ENCODE data around the gene CUL5. TPM values are rescaled to one million over a fixed set of nuclear protein-coding genes. Genes with fewer than 3 reads are reported as not detected.

Gene CUL5
- total and polyA plus RNA-seq, 12 donors = 4.2 to 114 (median 40.7) TPM

DNA sequence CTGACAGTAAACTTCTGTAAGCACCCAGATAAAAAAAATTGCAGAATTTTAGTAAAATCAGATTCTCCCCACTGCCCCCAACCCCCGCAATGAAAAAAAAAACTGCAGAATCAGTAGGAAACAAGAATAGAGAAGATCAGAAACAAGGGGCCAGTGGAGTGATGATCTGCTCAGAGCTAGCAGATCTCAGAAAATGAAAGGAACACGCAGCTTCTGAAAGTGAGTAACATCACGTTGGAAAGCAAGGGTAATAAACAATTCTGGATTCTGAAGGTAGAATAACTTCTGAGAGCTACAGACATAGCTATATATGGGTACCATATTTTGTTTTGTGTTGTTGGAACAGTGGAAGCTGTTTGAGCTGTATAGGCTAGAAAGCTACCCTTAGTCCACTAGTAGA is 135.9 kb downstream of the CUL5 start:
- WGBS, 4 donors = 92 to 96% (median 95%) methylated on average over 3 of the region's 3 CpGs
- Histone ChIP-seq H3K9me3 (replicated peaks in 1 of 3) (no peaks in the 10 kb centered on the region), H3K27me3 (no peaks in the 10 kb centered on the region), H3K4me3 (no peak overlapping the region), H3K27ac (no peak overlapping the region), H3K4me1 (replicated peaks in 1 of 2) (peaks cover 10 to 11% of the 10 kb centered on the region in 2 donors), H3K36me3 (replicated peaks in 1 of 2) (peaks cover 0 to 84% of the 10 kb centered on the region in 2 donors)
- TF ChIP-seq, protein P1, sequence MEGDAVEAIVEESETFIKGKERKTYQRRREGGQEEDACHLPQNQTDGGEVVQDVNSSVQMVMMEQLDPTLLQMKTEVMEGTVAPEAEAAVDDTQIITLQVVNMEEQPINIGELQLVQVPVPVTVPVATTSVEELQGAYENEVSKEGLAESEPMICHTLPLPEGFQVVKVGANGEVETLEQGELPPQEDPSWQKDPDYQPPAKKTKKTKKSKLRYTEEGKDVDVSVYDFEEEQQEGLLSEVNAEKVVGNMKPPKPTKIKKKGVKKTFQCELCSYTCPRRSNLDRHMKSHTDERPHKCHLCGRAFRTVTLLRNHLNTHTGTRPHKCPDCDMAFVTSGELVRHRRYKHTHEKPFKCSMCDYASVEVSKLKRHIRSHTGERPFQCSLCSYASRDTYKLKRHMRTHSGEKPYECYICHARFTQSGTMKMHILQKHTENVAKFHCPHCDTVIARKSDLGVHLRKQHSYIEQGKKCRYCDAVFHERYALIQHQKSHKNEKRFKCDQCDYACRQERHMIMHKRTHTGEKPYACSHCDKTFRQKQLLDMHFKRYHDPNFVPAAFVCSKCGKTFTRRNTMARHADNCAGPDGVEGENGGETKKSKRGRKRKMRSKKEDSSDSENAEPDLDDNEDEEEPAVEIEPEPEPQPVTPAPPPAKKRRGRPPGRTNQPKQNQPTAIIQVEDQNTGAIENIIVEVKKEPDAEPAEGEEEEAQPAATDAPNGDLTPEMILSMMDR (IDR thresholded peaks at IDR 0.05) = no peak
- TF ChIP-seq POLR2A (IDR thresholded peaks at IDR 0.05) = no peak
- intact Hi-C loops (cut with DNase I) = no loop called here
- DNase-seq = no peak

DNA sequence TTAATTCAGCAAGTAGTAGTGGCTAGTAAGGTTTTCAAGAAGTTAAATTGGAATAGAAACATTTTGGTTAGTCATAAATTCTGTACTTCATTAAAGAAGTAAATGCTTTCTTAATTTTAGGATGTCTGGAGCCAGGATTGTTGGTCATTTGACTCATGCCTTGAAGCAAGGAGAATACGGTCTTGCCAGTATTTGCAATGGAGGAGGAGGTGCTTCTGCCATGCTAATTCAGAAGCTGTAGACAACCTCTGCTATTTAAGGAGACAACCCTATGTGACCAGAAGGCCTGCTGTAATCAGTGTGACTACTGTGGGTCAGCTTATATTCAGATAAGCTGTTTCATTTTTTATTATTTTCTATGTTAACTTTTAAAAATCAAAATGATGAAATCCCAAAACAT is 138.5 kb downstream of the CUL5 start:
- intact Hi-C loops (cut with DNase I) = no loop called here
- H3K4me3 ChIP-seq = no peak overlapping the region
- no peak overlapping the region for H3K27ac ChIP-seq
- no peak for DNase-seq
- no peak for TF ChIP-seq POLR2A (IDR thresholded peaks at IDR 0.05)
- TF ChIP-seq, protein P1 (IDR thresholded peaks at IDR 0.05) = no peak
- H3K27me3 ChIP-seq = no peaks in the 10 kb centered on the region
- H3K36me3 ChIP-seq (replicated peaks in 1 of 2) = peaks cover 0 to 75% of the 10 kb centered on the region in 2 donors
- no peaks in the 10 kb centered on the region for H3K9me3 ChIP-seq (replicated peaks in 1 of 3)
- 69 to 84% (median 75%) methylated on average over 1 of the region's 1 CpG for WGBS, 4 donors
- H3K4me1 ChIP-seq (replicated peaks in 1 of 2) = peaks cover 11% of the 10 kb centered on the region in 2 donors

DNA sequence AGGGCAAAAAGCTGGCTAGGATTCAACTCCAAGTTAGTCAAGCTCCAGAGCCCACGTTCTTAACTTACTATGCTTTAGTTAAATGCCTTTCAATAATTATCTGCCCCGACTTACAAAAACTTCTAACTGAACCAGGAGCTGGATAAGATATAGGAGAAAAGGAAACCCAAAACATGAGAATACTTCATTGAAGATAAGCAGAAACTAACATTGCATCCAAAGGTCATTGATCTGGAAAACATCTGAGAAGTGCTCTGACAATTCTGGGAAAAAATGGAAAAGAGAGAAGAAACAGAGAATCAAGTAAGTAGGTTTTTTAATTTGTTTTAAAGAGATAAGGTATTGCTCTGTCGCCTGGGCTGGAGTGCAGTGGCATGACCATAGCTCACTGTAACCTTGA is 139.9 kb downstream of the CUL5 start:
- WGBS, 4 donors = 29 to 48% (median 32%) methylated on average over 3 of the region's 3 CpGs
- no peak overlapping the region for H3K4me3 ChIP-seq
- DNase-seq = peak in 3 of 7 donors; percentile 31 to 55 (median 47)
- no peaks in the 10 kb centered on the region for H3K27me3 ChIP-seq
- H3K27ac ChIP-seq = peak overlapping the region in 2 of 5 donors; percentile 31 to 32
- peaks cover 0 to 61% of the 10 kb centered on the region in 2 donors for H3K36me3 ChIP-seq (replicated peaks in 1 of 2)
- peaks cover 11 to 16% of the 10 kb centered on the region in 2 donors for H3K4me1 ChIP-seq (replicated peaks in 1 of 2)
- intact Hi-C loops (cut with DNase I) = no loop called here
- H3K9me3 ChIP-seq (replicated peaks in 1 of 3) = no peaks in the 10 kb centered on the region
- no peak for TF ChIP-seq POLR2A (IDR thresholded peaks at IDR 0.05)
- TF ChIP-seq, protein P1 (IDR thresholded peaks at IDR 0.05) = no peak

DNA sequence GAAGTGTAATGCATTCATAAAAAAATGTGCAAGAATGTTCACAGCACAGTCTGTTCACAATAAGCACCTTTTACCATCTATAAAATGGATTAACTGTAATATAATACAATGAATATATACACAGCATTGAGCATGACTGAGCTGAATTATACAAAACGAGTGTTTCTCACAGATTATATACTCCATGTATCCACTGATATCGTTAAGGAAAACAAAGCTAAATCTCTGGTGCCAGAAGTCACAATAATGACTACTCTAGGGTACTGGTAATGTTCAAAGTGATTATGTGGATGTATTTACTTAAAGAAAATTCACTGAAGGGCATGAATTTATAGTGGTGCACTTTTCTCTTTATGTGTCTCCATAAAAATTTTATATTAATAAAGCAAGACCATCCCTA is 145.9 kb downstream of the CUL5 start:
- TF ChIP-seq POLR2A (IDR thresholded peaks at IDR 0.05) = no peak
- TF ChIP-seq, protein P1 (IDR thresholded peaks at IDR 0.05) = no peak
- H3K4me3 ChIP-seq = no peak overlapping the region
- peaks cover 0 to 6% of the 10 kb centered on the region in 2 donors for H3K4me1 ChIP-seq (replicated peaks in 1 of 2)
- H3K27me3 ChIP-seq = no peaks in the 10 kb centered on the region
- no peak overlapping the region for H3K27ac ChIP-seq
- no peaks in the 10 kb centered on the region for H3K9me3 ChIP-seq (replicated peaks in 1 of 3)
- intact Hi-C loops (cut with DNase I) = no loop called here
- H3K36me3 ChIP-seq (replicated peaks in 1 of 2) = peaks cover 0 to 31% of the 10 kb centered on the region in 2 donors
- DNase-seq = no peak
- WGBS, 4 donors = 76 to 90% (median 82%) methylated on average over 2 of the region's 2 CpGs

Small RNAs within 50 kb of the gene (small RNA-seq; reads per million reads assigned to genes)
- gene RF00019 = 0 reads per million in 2 donors

Other genes with a start within 250 kb of the CUL5 start
- 1 to 10 TPM in 7 of 9 donors, under 1 TPM in 2; 0.33 to 6.3 (median 1.5) TPM for gene SLC35F2, start 150.1 kb upstream of the CUL5 start, total RNA-seq
- gene SLC35F2, start 150.1 kb upstream of the CUL5 start, polyA plus RNA-seq = 1 to 10 TPM; 1.6 to 3.2 (median 1.6) TPM
- 1 to 10 TPM in 8 of 9 donors, under 1 TPM in 1; 0.12 to 8.0 (median 2.1) TPM for gene RAB39A, start 80.5 kb upstream of the CUL5 start, total RNA-seq
- gene RAB39A, start 80.5 kb upstream of the CUL5 start, polyA plus RNA-seq = 1 to 10 TPM in 1 of 3 donors, under 1 TPM in 2; 0.13 to 1.4 (median 0.80) TPM
- gene ACAT1, start 112.7 kb downstream of the CUL5 start, total RNA-seq = 100 to 1,000 TPM; 157 to 777 (median 226) TPM
- 100 to 1,000 TPM in 2 of 3 donors, 10 to 100 TPM in 1; 56.3 to 222 (median 106) TPM for gene ACAT1, start 112.7 kb downstream of the CUL5 start, polyA plus RNA-seq
- gene NPAT, start 213.7 kb downstream of the CUL5 start, total RNA-seq = 10 to 100 TPM in 8 of 9 donors, 1 to 10 TPM in 1; 9.2 to 32.7 (median 14.3) TPM
- 10 to 100 TPM in 1 of 3 donors, 1 to 10 TPM in 2; 2.2 to 14.3 (median 2.7) TPM for gene NPAT, start 213.7 kb downstream of the CUL5 start, polyA plus RNA-seq
- 100 to 1,000 TPM in 3 of 9 donors, 10 to 100 TPM in 6; 25.7 to 127 (median 79.4) TPM for gene ATM, start 214.2 kb downstream of the CUL5 start, total RNA-seq
- 10 to 100 TPM; 19.9 to 42.9 (median 29.0) TPM for gene ATM, start 214.2 kb downstream of the CUL5 start, polyA plus RNA-seq